Memory B cell (primary cell): ENCODE results near the gene GRK3.

Source experiments
- ATAC-seq: fragments of 150-1000 bp; cut with Tn5 transposase; 2 replicates; pipeline ENCODE4 v1.10.0; 2021; ENCODE audit warnings: low read depth, mild to moderate bottlenecking, moderate library complexity
- DNase-seq, 2 donors: peaks; one replicate each; pipeline ENCODE4 v3.0.0; 2022; ENCODE audit warnings: low spot score in 2 of 2
- H3K27ac Mint-ChIP-seq: one replicate; pipeline ENCODE4 v1.8.0; 2022; ENCODE audit warnings: mild to moderate bottlenecking, moderate library complexity, mixed read lengths
- H3K27me3 Mint-ChIP-seq: one replicate; pipeline ENCODE4 v1.8.0; 2022; ENCODE audit warnings: mixed read lengths
- H3K36me3 Mint-ChIP-seq: one replicate; pipeline ENCODE4 v1.8.0; 2022; ENCODE audit warnings: mild to moderate bottlenecking, mixed read lengths
- H3K4me1 Mint-ChIP-seq: one replicate; pipeline ENCODE4 v1.8.0; 2022; ENCODE audit warnings: mixed read lengths
- H3K4me3 Mint-ChIP-seq: one replicate; pipeline ENCODE4 v1.8.0; 2022; ENCODE audit warnings: mild to moderate bottlenecking, moderate library complexity, mixed read lengths
- H3K9me3 Mint-ChIP-seq: one replicate; pipeline ENCODE4 v1.8.0; 2022; ENCODE audit warnings: mixed read lengths

The GRK3 gene

DNA sequence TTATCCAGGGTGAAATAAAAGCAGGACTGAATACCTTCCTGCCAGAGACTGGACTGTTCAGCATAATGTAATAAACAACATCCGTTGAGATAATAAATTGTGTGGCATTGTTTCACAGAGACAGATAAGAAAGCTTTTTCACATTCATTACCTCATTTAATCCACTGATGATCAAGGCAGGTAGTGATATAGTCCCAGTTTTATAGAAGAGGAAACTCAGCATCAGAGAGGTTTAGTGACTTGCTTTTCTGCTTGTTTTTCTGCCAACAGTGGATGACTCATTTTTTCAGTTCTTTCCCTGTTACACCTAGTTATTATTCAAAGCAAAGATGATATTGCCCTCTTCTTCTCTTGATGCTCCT is 181.5 kb downstream of the GRK3 start:
- DNase-seq = no peak
- H3K27ac Mint-ChIP-seq = no peak overlapping the region
- H3K27me3 Mint-ChIP-seq = peaks cover 7% of the 10 kb centered on the region
- no peak for ATAC-seq
- no peaks in the 10 kb centered on the region for H3K9me3 Mint-ChIP-seq
- H3K4me1 Mint-ChIP-seq = peaks cover 9% of the 10 kb centered on the region
- no peak overlapping the region for H3K4me3 Mint-ChIP-seq
- no peaks in the 10 kb centered on the region for H3K36me3 Mint-ChIP-seq

DNA sequence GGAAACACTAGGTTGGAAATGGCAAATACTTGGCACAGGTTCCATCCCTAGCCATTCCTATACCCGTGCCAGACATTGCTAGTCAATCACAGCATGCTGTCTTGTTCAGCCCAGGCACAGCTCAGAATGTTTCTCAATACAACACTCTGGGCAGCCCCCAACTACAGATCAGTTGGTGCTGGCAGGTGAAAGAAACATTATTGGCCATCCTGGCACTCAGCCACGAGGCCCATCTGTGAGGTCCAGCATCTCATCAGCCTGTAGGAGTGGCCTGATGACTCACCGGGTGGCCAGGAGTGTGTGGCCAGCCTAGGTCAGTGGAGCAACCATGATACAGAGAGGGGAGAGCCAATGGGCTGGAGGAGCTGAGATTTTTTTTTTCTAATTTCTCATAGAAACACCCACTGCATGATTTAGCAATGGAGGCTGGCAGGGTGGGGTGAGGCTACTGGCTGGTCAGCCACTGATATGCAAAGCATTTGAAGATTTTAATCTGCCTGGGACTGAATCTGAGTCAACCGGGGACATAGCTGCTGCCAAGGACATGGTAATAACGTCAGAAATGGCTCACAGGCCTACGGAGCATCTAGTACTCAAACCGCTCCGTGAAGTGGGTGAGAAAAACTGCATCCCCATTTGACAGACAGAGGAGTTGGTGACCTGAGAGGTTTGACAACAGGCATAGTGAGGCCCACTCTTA is 182.9 kb downstream of the GRK3 start:
- Mint-ChIP-seq H3K27ac (no peak overlapping the region), H3K4me3 (no peak overlapping the region), H3K4me1 (peaks cover 9% of the 10 kb centered on the region), H3K9me3 (no peaks in the 10 kb centered on the region), H3K27me3 (peaks cover 7% of the 10 kb centered on the region), H3K36me3 (no peaks in the 10 kb centered on the region)
- no peak for DNase-seq
- ATAC-seq = no peak

- H3K9me3 Mint-ChIP-seq = no peaks in the 10 kb centered on the region
- H3K36me3 Mint-ChIP-seq = no peaks in the 10 kb centered on the region
- H3K4me1 Mint-ChIP-seq = peaks cover 9% of the 10 kb centered on the region
- H3K27ac Mint-ChIP-seq = no peak overlapping the region
- H3K27me3 Mint-ChIP-seq = peaks cover 7% of the 10 kb centered on the region
- ATAC-seq (no peak), DNase-seq (no peak)
- no peak overlapping the region for H3K4me3 Mint-ChIP-seq
Observed at GRCh38 chr22:25748140-25748539, 183.7 kb downstream of the GRK3 start.

GRCh38 chr22:25748704-25749103 is 184.2 kb downstream of the GRK3 start:
- no peak overlapping the region for H3K27ac Mint-ChIP-seq
- H3K9me3 Mint-ChIP-seq = no peaks in the 10 kb centered on the region
- peaks cover 5% of the 10 kb centered on the region for H3K27me3 Mint-ChIP-seq
- ATAC-seq = no peak
- H3K36me3 Mint-ChIP-seq = no peaks in the 10 kb centered on the region
- H3K4me1 Mint-ChIP-seq = peaks cover 9% of the 10 kb centered on the region
- H3K4me3 Mint-ChIP-seq = no peak overlapping the region
- DNase-seq = no peak

DNA sequence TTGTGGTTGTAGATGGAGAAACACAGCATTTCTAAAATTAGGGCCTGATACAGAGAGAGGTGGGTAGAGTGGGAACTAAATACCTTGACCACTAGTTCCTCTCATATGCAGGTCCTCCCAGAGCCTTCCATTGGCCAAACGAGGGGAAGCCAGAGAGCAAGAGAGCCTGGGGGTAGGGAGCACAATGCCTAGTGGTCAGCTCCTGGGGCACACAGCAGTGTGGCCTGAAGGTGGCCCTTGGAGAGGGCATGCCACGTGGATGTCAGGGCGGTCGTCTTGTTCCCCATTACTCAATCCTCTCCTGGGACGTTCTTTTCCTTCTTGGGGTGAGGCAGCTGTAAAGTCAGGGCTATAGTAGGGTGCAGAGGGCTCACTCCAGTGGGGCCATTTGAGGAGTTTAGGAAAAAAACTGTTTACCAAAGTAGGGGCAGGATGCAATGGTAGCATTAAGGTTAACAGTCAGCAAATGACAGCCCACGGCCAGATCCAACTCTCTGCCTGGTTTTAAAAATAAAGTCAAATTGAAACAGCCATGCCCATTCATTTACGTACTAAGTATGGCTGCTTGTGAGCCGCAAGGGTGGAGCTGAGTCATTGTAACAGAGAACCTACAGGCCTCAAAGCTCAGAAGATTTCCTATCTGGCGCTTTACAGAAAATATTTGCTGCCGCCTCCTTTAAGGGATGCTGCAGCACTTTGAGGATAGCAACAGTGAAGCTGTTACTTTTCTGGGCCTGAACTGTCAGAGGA is 185.1 kb downstream of the GRK3 start:
- Mint-ChIP-seq H3K4me3 (no peak overlapping the region), H3K4me1 (peaks cover 9% of the 10 kb centered on the region)
- DNase-seq = no peak

GRCh38 chr22:25750569-25751173 is 186.2 kb downstream of the GRK3 start:
- no peaks in the 10 kb centered on the region for H3K36me3 Mint-ChIP-seq

More for the DNA sequence above, 185.1 kb downstream of the GRK3 start:
- no peaks in the 10 kb centered on the region for H3K36me3 Mint-ChIP-seq
- no peak overlapping the region for H3K27ac Mint-ChIP-seq
- no peaks in the 10 kb centered on the region for H3K9me3 Mint-ChIP-seq
- no peak for ATAC-seq
- H3K27me3 Mint-ChIP-seq = peaks cover 1% of the 10 kb centered on the region

DNA sequence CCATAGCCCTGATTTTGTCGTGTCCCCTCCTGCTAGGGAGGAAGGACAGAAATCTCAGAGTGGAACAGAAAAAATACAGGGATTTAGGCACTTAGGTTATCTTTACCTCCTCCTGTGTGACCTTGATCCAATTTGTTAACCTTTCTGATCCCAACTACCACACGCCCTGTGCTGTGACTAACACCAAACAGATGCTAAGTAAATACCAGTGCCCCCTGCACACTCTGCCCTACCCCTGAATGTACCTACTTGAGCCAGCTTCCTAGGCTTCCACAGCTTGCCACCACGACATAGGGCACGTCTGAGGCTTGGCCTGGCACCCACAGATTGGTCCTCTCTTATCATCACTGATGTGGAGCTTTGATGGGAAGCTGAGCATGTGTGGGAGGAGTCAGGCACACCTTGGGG is 186.7 kb downstream of the GRK3 start:
- no peaks in the 10 kb centered on the region for H3K9me3 Mint-ChIP-seq
- H3K4me3 Mint-ChIP-seq = no peak overlapping the region

More at GRCh38 chr22:25750569-25751173, 186.2 kb downstream of the GRK3 start:
- ATAC-seq = no peak
- Mint-ChIP-seq H3K4me3 (no peak overlapping the region), H3K9me3 (no peaks in the 10 kb centered on the region), H3K4me1 (peaks cover 9% of the 10 kb centered on the region), H3K27ac (no peak overlapping the region), H3K27me3 (peaks cover 4% of the 10 kb centered on the region)
- DNase-seq = no peak

GRCh38 chr22:25752615-25753214 is 188.2 kb downstream of the GRK3 start:
- H3K4me1 Mint-ChIP-seq = peaks cover 9% of the 10 kb centered on the region

More for the DNA sequence above, 186.7 kb downstream of the GRK3 start:
- ATAC-seq = no peak
- H3K27me3 Mint-ChIP-seq = peaks cover 4% of the 10 kb centered on the region
- DNase-seq = no peak
- no peaks in the 10 kb centered on the region for H3K36me3 Mint-ChIP-seq
- H3K4me1 Mint-ChIP-seq = peaks cover 9% of the 10 kb centered on the region
- H3K27ac Mint-ChIP-seq = no peak overlapping the region

DNA sequence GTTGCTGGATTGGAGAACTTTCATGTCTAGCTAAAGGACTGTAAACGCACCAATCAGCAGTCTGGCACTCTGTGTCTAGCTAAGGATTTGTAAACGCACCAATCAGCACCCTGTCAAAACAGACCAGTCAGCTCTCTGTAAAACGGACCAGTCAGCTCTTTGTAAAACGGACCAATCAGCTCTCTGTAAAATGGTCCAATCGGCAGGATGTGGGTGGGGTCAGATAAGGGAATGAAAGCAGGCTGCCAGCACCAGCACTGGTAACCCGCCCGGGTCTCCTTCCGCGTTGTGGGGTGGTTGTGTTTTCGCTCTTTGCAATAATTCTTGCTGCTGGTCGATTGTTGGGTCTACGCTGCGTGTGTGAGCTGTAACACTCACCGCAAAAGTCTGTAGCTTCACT is 188.8 kb downstream of the GRK3 start:
- H3K9me3 Mint-ChIP-seq = no peaks in the 10 kb centered on the region
- ATAC-seq (no peak), DNase-seq (no peak)
- no peak overlapping the region for H3K4me3 Mint-ChIP-seq
- H3K27ac Mint-ChIP-seq = no peak overlapping the region
- peaks cover 4% of the 10 kb centered on the region for H3K27me3 Mint-ChIP-seq
- H3K36me3 Mint-ChIP-seq = no peaks in the 10 kb centered on the region
- H3K4me1 Mint-ChIP-seq = peaks cover 9% of the 10 kb centered on the region

More at GRCh38 chr22:25752615-25753214, 188.2 kb downstream of the GRK3 start:
- ATAC-seq (no peak), DNase-seq (no peak)
- no peaks in the 10 kb centered on the region for H3K36me3 Mint-ChIP-seq
- H3K9me3 Mint-ChIP-seq = no peaks in the 10 kb centered on the region
- H3K27ac Mint-ChIP-seq = no peak overlapping the region
- peaks cover 4% of the 10 kb centered on the region for H3K27me3 Mint-ChIP-seq
- no peak overlapping the region for H3K4me3 Mint-ChIP-seq

DNA sequence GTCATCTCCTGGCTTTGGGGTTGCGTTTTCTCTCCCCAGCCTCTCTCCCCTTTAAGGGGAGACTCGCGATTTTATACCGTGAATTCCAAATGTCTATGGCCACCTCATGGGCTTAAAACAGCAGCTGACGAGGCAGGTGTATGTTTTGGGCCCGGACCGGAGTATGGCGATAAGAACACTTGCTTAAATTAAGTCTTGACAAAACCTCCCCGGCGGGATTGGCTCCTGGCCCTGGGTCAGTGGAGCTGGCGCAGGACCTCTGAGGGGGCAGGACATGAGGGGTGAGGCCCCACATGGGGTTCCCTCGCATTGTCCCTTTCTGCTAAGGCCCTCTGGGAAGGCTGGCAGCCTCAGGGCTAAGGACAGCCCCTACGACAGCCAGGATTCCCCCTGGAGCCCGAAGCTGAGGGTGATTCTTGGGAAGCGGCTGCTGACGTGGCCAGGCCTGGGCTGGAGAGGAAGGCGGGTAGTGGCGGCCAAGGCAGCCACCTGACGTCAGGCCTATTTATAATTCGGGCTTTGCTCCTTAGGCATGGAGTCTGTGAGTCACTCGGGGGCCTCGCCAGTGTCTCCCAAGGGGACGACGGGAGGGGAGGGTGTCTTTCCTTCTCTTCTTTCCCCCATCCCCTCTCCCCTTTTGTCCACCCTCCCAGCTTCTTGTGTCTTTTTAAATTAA is 190.2 kb downstream of the GRK3 start:
- DNase-seq (no peak), ATAC-seq (no peak)
- H3K4me3 Mint-ChIP-seq = no peak overlapping the region
- no peaks in the 10 kb centered on the region for H3K9me3 Mint-ChIP-seq
- no peaks in the 10 kb centered on the region for H3K36me3 Mint-ChIP-seq
- no peak overlapping the region for H3K27ac Mint-ChIP-seq
- H3K4me1 Mint-ChIP-seq = peaks cover 3% of the 10 kb centered on the region
- peaks cover 3% of the 10 kb centered on the region for H3K27me3 Mint-ChIP-seq

GRCh38 chr22:25757686-25758085 is 193.2 kb downstream of the GRK3 start:
- Mint-ChIP-seq H3K4me1 (no peaks in the 10 kb centered on the region), H3K27me3 (peaks cover 7% of the 10 kb centered on the region), H3K36me3 (no peaks in the 10 kb centered on the region), H3K9me3 (no peaks in the 10 kb centered on the region), H3K27ac (no peak overlapping the region), H3K4me3 (no peak overlapping the region)
- DNase-seq (no peak), ATAC-seq (no peak)

DNA sequence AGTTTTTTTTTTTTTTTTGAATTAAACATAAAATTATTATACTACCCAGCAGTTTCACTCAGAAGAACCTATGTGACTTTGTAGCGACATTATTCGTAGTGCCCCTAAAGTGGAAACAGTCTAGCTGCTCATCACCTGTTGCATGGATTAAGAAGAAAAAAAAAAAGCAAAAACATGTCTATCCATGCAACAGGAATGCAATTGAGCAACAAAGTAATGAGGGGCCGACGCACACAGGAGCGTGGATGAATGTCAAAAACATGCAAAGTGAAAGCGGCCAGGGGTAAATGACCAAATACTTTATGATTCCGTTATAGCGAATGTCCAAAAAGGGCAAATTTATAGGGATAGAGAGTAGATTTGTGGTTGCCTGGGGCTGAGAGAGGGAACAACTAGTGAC is 193.8 kb downstream of the GRK3 start:
- no peak overlapping the region for H3K27ac Mint-ChIP-seq
- no peak for ATAC-seq

DNA sequence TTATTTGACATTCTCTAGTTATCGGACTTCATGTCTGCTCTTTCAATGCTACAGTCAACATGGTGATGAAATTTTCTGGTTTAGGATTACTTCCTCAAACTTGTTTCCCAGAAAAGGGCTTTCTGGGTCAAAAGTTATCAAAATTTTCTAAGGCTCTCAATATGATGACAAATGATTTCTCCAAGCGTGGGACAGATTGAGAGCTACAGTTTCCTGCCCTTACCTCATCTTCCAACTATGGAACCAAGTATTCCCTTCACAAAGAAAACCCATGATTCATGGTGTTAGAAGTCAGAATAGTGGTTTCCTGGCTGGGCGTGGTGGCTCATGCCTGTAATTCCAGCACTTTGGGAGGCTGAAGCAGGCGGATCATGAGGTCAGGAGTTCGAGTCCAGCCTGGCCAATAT is 195.4 kb downstream of the GRK3 start:
- ATAC-seq = no peak
- Mint-ChIP-seq H3K4me1 (no peaks in the 10 kb centered on the region), H3K9me3 (no peaks in the 10 kb centered on the region)

More for the DNA sequence above, 193.8 kb downstream of the GRK3 start:
- Mint-ChIP-seq H3K4me3 (no peak overlapping the region), H3K4me1 (no peaks in the 10 kb centered on the region), H3K27me3 (peaks cover 7% of the 10 kb centered on the region), H3K36me3 (no peaks in the 10 kb centered on the region), H3K9me3 (no peaks in the 10 kb centered on the region)
- no peak for DNase-seq

GRCh38 chr22:25760294-25760693 is 195.8 kb downstream of the GRK3 start:
- ATAC-seq (no peak), DNase-seq (no peak)
- H3K4me1 Mint-ChIP-seq = no peaks in the 10 kb centered on the region

More for the DNA sequence above, 195.4 kb downstream of the GRK3 start:
- Mint-ChIP-seq H3K27me3 (peaks cover 7% of the 10 kb centered on the region), H3K4me3 (no peak overlapping the region), H3K36me3 (no peaks in the 10 kb centered on the region), H3K27ac (no peak overlapping the region)
- DNase-seq = no peak

More at GRCh38 chr22:25760294-25760693, 195.8 kb downstream of the GRK3 start:
- no peaks in the 10 kb centered on the region for H3K9me3 Mint-ChIP-seq
- peaks cover 7% of the 10 kb centered on the region for H3K27me3 Mint-ChIP-seq
- no peak overlapping the region for H3K4me3 Mint-ChIP-seq
- no peak overlapping the region for H3K27ac Mint-ChIP-seq
- H3K36me3 Mint-ChIP-seq = no peaks in the 10 kb centered on the region
